ENCODE data around the gene PACSIN3. TPM values are rescaled to one million over a fixed set of nuclear protein-coding genes. Genes with fewer than 3 reads are reported as not detected.

PACSIN3 gene
- polyA plus RNA-seq, 1 experiment, result 15.3 TPM

DNA sequence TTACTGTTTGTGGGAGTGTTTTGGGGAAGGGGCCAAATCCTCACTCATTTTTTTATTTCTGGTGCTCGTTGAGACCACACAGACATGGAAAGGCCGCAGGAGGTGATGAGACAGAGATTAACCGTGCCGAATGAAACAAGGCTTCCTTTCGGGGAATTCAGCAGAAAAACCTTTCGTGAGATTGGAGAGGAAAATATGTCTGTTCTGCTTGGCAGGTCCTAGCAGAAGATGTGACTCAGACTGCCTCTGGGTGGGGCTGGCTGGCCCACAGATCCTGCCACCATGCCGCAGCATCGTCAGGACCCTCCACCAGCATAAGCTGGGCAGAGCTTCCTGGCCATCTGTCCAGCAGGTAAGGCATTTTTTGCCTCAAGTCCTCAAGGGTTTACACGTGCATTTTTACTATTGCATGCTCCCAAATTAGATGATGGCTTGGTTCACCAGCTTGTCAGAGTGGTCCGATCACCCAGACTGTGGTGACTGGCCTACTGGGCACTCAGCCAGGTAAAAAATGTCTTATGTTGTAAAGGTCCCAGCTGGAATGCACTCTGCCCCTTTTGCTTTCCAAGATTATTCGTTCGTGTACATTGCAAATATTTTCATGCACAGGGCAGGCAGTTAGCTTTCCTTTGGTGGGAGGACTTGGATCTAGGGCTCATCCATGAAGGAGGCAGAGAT, 30.0 kb upstream of the PACSIN3 start:
- POLR2A ChIA-PET, result interaction anchor here (0.6 to 1.6 kb wide), 4 partner anchors 12 to 71 kb away, joined by 3 to 4 read pairs (median 4); no protein-coding TSS in a partner anchor

DNA sequence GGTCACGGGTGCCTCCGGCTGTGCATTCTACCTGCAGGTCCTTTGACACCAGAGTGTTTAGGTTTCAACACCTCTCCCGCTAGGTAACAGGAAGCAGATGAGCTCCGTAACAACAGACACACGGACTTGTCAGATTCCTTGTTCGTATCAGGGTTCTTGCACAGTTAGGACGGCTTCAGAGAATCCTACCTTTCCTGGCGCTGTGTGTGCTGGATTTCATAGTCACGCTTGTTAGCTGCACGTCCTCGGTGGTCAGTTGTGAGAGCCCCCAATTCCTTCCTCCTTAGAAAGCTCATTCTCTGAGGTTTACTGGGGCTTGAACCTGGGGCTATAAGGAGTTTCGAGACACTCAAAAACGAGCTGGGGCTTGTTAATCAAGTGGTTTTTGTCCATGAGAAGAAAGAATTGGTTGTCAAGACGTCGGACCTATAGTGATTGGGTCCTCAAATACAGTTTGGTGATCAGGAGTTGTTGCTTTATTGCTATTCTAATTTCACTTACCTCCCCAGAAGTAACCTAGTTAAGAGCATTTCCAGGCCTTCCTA, 29.2 kb upstream of the PACSIN3 start:
- CTCF ChIA-PET, result interaction anchor here (1.4 to 2.5 kb wide), 3 partner anchors 28 to 140 kb away, joined by 3 to 15 read pairs (median 6); no protein-coding TSS in a partner anchor
- no peak for DNase-seq (ENCODE audit: low read depth, low spot score)
- H3K9me3 ChIP-seq (ENCODE audit: control insufficient read depth, insufficient read depth, low read length), result no peaks in the 10 kb centered on the region; the same call in 1 of the 2 replicates
- TF ChIP-seq, protein P1, sequence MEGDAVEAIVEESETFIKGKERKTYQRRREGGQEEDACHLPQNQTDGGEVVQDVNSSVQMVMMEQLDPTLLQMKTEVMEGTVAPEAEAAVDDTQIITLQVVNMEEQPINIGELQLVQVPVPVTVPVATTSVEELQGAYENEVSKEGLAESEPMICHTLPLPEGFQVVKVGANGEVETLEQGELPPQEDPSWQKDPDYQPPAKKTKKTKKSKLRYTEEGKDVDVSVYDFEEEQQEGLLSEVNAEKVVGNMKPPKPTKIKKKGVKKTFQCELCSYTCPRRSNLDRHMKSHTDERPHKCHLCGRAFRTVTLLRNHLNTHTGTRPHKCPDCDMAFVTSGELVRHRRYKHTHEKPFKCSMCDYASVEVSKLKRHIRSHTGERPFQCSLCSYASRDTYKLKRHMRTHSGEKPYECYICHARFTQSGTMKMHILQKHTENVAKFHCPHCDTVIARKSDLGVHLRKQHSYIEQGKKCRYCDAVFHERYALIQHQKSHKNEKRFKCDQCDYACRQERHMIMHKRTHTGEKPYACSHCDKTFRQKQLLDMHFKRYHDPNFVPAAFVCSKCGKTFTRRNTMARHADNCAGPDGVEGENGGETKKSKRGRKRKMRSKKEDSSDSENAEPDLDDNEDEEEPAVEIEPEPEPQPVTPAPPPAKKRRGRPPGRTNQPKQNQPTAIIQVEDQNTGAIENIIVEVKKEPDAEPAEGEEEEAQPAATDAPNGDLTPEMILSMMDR (IDR thresholded peaks at IDR 0.05; ENCODE audit: low read depth, low read length), result no peak
- peak overlapping the region; percentile 80 for H3K4me3 ChIP-seq (ENCODE audit: low read depth, low read length)
- POLR2A ChIA-PET, result interaction anchor here (0.6 to 1.9 kb wide), 10 partner anchors 8 to 254 kb away, joined by 3 to 8 read pairs (median 6); partner anchors contain the start of gene ACP2
- H3K27me3 ChIP-seq (ENCODE audit: control insufficient read depth, insufficient read depth, low read length), result no peaks in the 10 kb centered on the region
- H3K27ac ChIP-seq (ENCODE audit: low read depth, low read length), result peak overlapping the region; percentile 90

More for the DNA sequence above, 30.0 kb upstream of the PACSIN3 start:
- H3K9me3 ChIP-seq (ENCODE audit: control insufficient read depth, insufficient read depth, low read length), result no peaks in the 10 kb centered on the region; the same call in 1 of the 2 replicates
- no peaks in the 10 kb centered on the region for H3K27me3 ChIP-seq (ENCODE audit: control insufficient read depth, insufficient read depth, low read length)
- H3K27ac ChIP-seq (ENCODE audit: low read depth, low read length), result peak overlapping the region; percentile 90
- peak overlapping the region; percentile 80 for H3K4me3 ChIP-seq (ENCODE audit: low read depth, low read length)
- CTCF ChIA-PET, result interaction anchor here (0.5 to 2.5 kb wide), 4 partner anchors 9 to 139 kb away, joined by 3 to 15 read pairs (median 4); no protein-coding TSS in a partner anchor
- DNase-seq (ENCODE audit: low read depth, low spot score), result no peak
- TF ChIP-seq, protein P1 (IDR thresholded peaks at IDR 0.05; ENCODE audit: low read depth, low read length), result no peak

DNA sequence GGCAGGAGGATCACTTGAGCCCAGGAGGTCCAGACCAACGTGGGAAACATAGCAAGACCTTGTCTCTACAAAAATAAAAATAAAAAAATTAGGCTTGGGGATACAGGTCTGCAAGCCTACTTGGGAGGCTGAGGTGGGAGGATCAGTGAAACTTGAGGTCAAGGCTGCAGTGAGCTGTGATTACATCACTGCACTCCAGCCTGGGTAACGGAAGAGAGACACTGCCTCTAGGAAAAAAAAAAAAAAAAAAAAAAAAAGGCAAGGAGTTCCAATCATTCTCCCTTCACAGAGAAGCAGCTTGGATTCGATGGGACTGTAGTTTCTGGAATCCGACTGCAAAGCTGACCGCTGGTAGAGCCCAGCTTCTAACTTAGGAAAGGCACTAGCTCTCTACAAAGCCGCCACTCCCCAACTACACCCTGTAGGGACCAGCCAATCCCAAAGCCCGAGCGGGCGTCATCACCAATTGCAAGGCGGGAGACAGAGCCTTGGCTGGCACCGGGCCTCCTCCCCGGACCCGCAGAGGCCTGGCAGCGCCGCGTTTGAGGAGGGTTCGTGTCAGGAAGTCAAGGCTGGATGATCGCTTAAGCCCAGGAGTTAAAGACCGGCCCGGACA, 27.8 kb upstream of the PACSIN3 start:
- TF ChIP-seq, protein P1 (IDR thresholded peaks at IDR 0.05; ENCODE audit: low read depth, low read length), result no peak
- Histone ChIP-seq H3K9me3 (ENCODE audit: control insufficient read depth, insufficient read depth, low read length) (no peaks in the 10 kb centered on the region; the same call in 1 of the 2 replicates), H3K4me3 (ENCODE audit: low read depth, low read length) (peak overlapping the region; percentile 80), H3K27ac (ENCODE audit: low read depth, low read length) (peak overlapping the region; percentile 68), H3K27me3 (ENCODE audit: control insufficient read depth, insufficient read depth, low read length) (no peaks in the 10 kb centered on the region)
- DNase-seq (ENCODE audit: low read depth, low spot score), result no peak
- CTCF ChIA-PET, result interaction anchor here (0.5 to 2.5 kb wide), 7 partner anchors 27 to 198 kb away, joined by 3 to 15 read pairs (median 4); partner anchors contain the start of gene NR1H3
- POLR2A ChIA-PET, result interaction anchor here (0.6 to 1.9 kb wide), 13 partner anchors 8 to 502 kb away, joined by 3 to 14 read pairs (median 6); partner anchors contain the start of gene ACP2

DNA sequence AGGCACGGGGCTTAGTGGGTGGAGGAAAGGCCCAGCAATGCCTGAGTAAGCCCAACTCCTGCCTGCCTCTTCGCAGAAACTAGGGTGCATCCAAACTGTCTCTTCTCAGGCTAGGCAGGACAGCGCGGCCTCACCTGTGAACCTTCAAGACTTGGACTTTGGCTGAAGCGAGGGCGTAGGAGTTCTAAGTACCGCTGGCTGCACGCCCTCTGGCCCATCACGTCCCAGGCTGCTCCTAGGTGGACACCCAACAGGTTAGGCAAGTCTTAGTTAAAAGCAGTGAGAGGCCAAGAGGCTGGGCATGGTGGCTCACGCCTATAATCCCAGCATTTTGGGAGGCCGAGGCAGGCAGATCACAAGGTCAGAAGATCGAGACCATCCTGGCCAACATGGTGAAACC, 26.7 kb upstream of the PACSIN3 start:
- CTCF ChIA-PET, result no interaction called here
- POLR2A ChIA-PET, result no interaction called here

More for the DNA sequence above, 26.7 kb upstream of the PACSIN3 start:
- TF ChIP-seq, protein P1 (IDR thresholded peaks at IDR 0.05; ENCODE audit: low read depth, low read length), result no peak
- H3K27me3 ChIP-seq (ENCODE audit: control insufficient read depth, insufficient read depth, low read length), result no peaks in the 10 kb centered on the region
- H3K27ac ChIP-seq (ENCODE audit: low read depth, low read length), result no peak overlapping the region
- DNase-seq (ENCODE audit: low read depth, low spot score), result no peak
- no peaks in the 10 kb centered on the region; the same call in 1 of the 2 replicates for H3K9me3 ChIP-seq (ENCODE audit: control insufficient read depth, insufficient read depth, low read length)
- no peak overlapping the region for H3K4me3 ChIP-seq (ENCODE audit: low read depth, low read length)

Data from AG04450 (cell line).